ENCODE data around the gene SF3B6.

DNA sequence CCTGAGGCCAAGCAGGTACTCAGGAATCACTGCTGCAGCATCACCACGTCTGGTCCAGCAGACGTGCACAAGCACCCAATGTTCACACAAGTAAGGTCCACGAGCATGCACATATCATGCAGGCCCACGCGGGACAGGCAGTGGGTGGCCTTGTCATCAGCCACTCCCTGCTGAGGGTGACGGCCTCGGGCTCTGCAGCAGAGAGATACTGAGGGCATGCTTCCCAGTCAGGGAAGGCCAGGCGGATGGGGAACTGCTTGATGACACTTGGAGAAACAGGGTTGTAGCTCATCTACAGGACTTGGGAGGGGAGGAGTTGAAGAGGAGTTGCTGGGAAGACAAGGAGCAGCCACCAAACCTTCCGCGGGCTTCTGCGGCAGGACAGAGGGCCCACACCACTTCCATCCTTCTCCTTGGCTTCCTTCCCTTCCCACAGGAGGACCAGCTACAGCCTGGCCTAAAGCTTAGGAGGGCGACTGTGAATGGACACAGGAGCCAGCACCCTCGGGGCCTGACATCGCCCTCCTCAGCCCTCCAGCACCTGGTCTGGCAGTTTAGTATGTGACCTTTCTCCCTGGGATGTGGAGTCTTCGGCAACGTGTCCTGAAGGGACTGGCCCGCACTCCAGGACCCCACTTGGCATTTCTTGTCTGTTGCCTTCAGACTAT is 51.0 kb downstream of the SF3B6 start:
- TF ChIP-seq, protein P1, sequence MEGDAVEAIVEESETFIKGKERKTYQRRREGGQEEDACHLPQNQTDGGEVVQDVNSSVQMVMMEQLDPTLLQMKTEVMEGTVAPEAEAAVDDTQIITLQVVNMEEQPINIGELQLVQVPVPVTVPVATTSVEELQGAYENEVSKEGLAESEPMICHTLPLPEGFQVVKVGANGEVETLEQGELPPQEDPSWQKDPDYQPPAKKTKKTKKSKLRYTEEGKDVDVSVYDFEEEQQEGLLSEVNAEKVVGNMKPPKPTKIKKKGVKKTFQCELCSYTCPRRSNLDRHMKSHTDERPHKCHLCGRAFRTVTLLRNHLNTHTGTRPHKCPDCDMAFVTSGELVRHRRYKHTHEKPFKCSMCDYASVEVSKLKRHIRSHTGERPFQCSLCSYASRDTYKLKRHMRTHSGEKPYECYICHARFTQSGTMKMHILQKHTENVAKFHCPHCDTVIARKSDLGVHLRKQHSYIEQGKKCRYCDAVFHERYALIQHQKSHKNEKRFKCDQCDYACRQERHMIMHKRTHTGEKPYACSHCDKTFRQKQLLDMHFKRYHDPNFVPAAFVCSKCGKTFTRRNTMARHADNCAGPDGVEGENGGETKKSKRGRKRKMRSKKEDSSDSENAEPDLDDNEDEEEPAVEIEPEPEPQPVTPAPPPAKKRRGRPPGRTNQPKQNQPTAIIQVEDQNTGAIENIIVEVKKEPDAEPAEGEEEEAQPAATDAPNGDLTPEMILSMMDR (IDR thresholded peaks at IDR 0.05), result no peak
- TF ChIP-seq POLR2A (IDR thresholded peaks at IDR 0.05; ENCODE audit: low read depth) (no peak), POLR2AphosphoS5 (IDR thresholded peaks at IDR 0.05) (no peak), EP300 (IDR thresholded peaks at IDR 0.05) (no peak)
